Loucy (cell line): ENCODE data around the gene PTPRA.

Experiments
- EZH2phosphoT487 ChIP-seq: fragments of 200-600 bp; IDR thresholded peaks from 2 replicates; pipeline ENCODE4 v1.6.1; 2018; ENCODE audit warnings: antibody characterized with exemption, mild to moderate bottlenecking, moderate library complexity, borderline replicate concordance
- TF ChIP-seq, protein P1 (sequence below): fragments of 200-600 bp; sonication (generic); conservative IDR thresholded peaks from 2 replicates; pipeline ENCODE4 v1.5.1; 2014; ENCODE audit warnings: mild to moderate bottlenecking, antibody characterized with exemption, low read length

DNA sequence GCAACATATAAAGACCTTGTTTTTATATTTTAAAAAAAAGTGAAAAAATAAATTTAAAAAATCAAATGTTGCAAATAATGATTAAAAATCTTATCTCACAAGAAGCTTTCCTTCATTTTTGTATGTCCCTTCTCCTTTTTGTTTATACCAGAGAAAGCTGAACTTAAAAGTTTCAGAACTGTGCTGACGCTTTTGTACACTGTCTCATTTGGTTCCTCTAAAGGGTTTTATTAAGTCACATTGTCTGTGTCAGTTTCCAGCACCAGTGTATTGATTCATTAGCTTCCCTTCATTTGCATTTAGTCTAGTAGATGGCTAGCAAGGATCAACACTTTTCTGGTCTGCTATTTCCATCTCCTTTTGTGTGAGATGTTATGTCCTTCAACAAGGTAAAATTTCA is 39.5 kb upstream of the PTPRA start:
- TF ChIP-seq, protein P1, sequence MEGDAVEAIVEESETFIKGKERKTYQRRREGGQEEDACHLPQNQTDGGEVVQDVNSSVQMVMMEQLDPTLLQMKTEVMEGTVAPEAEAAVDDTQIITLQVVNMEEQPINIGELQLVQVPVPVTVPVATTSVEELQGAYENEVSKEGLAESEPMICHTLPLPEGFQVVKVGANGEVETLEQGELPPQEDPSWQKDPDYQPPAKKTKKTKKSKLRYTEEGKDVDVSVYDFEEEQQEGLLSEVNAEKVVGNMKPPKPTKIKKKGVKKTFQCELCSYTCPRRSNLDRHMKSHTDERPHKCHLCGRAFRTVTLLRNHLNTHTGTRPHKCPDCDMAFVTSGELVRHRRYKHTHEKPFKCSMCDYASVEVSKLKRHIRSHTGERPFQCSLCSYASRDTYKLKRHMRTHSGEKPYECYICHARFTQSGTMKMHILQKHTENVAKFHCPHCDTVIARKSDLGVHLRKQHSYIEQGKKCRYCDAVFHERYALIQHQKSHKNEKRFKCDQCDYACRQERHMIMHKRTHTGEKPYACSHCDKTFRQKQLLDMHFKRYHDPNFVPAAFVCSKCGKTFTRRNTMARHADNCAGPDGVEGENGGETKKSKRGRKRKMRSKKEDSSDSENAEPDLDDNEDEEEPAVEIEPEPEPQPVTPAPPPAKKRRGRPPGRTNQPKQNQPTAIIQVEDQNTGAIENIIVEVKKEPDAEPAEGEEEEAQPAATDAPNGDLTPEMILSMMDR: no peak
- no peak for TF ChIP-seq EZH2phosphoT487
